ENCODE measurements around the gene TSPAN19. TPM values are rescaled to one million over a fixed set of nuclear protein-coding genes. Genes with fewer than 3 reads are reported as not detected.

TSPAN19 gene
- total and polyA plus RNA-seq, 2 of the 13 experiments (the other 11 are each of a cell fraction or from before 2014, with no cell fraction given): not detected

DNA sequence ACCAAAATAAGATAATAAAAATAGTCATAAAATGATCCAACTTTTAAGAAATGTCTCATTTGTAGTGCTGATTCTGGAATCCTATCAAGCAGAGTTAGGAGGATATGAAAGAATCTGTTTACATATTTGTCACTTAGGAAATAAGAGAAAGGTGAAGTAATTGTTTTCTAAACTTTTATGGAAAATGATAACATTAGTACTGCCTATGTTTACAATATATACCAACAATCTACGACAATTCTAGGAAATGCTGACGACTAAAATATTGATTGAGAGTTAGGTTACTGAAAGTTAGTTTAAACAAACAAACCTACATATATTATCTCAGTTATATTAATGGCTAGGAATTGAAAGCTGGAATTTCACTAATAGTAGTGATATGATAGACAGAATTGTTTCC is 18.0 kb downstream of the TSPAN19 start:
- TF ChIP-seq, protein P1, sequence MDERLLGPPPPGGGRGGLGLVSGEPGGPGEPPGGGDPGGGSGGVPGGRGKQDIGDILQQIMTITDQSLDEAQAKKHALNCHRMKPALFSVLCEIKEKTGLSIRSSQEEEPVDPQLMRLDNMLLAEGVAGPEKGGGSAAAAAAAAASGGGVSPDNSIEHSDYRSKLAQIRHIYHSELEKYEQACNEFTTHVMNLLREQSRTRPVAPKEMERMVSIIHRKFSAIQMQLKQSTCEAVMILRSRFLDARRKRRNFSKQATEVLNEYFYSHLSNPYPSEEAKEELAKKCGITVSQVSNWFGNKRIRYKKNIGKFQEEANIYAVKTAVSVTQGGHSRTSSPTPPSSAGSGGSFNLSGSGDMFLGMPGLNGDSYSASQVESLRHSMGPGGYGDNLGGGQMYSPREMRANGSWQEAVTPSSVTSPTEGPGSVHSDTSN (CRISPR knock-in tag; IDR thresholded peaks at IDR 0.05): no peak
- TF ChIP-seq, protein P2, sequence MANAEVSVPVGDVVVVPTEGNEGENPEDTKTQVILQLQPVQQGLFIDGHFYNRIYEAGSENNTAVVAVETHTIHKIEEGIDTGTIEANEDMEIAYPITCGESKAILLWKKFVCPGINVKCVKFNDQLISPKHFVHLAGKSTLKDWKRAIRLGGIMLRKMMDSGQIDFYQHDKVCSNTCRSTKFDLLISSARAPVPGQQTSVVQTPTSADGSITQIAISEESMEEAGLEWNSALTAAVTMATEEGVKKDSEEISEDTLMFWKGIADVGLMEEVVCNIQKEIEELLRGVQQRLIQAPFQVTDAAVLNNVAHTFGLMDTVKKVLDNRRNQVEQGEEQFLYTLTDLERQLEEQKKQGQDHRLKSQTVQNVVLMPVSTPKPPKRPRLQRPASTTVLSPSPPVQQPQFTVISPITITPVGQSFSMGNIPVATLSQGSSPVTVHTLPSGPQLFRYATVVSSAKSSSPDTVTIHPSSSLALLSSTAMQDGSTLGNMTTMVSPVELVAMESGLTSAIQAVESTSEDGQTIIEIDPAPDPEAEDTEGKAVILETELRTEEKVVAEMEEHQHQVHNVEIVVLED (CRISPR knock-in tag; IDR thresholded peaks at IDR 0.05; ENCODE audit: borderline replicate concordance): no peak
- TF ChIP-seq, protein P3, sequence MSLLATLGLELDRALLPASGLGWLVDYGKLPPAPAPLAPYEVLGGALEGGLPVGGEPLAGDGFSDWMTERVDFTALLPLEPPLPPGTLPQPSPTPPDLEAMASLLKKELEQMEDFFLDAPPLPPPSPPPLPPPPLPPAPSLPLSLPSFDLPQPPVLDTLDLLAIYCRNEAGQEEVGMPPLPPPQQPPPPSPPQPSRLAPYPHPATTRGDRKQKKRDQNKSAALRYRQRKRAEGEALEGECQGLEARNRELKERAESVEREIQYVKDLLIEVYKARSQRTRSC (CRISPR knock-in tag; IDR thresholded peaks at IDR 0.05; ENCODE audit: low read depth): no peak
- TF ChIP-seq FIP1L1 (IDR thresholded peaks at IDR 0.05; ENCODE audit: borderline replicate concordance, insufficient read depth, low read depth, low read length) (no peak), AGO2 (optimal IDR thresholded peaks at IDR 0.05; ENCODE audit: low read depth, low read length) (no peak), JDP2 (CRISPR knock-in tag; IDR thresholded peaks at IDR 0.05; ENCODE audit: borderline replicate concordance) (no peak), ZNF737 (CRISPR knock-in tag; IDR thresholded peaks at IDR 0.05; ENCODE audit: borderline replicate concordance) (no peak), KMT2B (CRISPR knock-in tag; IDR thresholded peaks at IDR 0.05) (no peak)
- TF ChIP-seq, protein P4, sequence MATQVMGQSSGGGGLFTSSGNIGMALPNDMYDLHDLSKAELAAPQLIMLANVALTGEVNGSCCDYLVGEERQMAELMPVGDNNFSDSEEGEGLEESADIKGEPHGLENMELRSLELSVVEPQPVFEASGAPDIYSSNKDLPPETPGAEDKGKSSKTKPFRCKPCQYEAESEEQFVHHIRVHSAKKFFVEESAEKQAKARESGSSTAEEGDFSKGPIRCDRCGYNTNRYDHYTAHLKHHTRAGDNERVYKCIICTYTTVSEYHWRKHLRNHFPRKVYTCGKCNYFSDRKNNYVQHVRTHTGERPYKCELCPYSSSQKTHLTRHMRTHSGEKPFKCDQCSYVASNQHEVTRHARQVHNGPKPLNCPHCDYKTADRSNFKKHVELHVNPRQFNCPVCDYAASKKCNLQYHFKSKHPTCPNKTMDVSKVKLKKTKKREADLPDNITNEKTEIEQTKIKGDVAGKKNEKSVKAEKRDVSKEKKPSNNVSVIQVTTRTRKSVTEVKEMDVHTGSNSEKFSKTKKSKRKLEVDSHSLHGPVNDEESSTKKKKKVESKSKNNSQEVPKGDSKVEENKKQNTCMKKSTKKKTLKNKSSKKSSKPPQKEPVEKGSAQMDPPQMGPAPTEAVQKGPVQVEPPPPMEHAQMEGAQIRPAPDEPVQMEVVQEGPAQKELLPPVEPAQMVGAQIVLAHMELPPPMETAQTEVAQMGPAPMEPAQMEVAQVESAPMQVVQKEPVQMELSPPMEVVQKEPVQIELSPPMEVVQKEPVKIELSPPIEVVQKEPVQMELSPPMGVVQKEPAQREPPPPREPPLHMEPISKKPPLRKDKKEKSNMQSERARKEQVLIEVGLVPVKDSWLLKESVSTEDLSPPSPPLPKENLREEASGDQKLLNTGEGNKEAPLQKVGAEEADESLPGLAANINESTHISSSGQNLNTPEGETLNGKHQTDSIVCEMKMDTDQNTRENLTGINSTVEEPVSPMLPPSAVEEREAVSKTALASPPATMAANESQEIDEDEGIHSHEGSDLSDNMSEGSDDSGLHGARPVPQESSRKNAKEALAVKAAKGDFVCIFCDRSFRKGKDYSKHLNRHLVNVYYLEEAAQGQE (IDR thresholded peaks at IDR 0.05; ENCODE audit: borderline replicate concordance in 1 of 2, low read depth in 1 of 2, low read length in 2 of 2): no peak
- TF ChIP-seq, protein P5, sequence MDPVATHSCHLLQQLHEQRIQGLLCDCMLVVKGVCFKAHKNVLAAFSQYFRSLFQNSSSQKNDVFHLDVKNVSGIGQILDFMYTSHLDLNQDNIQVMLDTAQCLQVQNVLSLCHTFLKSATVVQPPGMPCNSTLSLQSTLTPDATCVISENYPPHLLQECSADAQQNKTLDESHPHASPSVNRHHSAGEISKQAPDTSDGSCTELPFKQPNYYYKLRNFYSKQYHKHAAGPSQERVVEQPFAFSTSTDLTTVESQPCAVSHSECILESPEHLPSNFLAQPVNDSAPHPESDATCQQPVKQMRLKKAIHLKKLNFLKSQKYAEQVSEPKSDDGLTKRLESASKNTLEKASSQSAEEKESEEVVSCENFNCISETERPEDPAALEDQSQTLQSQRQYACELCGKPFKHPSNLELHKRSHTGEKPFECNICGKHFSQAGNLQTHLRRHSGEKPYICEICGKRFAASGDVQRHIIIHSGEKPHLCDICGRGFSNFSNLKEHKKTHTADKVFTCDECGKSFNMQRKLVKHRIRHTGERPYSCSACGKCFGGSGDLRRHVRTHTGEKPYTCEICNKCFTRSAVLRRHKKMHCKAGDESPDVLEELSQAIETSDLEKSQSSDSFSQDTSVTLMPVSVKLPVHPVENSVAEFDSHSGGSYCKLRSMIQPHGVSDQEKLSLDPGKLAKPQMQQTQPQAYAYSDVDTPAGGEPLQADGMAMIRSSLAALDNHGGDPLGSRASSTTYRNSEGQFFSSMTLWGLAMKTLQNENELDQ (CRISPR knock-in tag; IDR thresholded peaks at IDR 0.05; ENCODE audit: borderline replicate concordance): no peak
- no peak for ATAC-seq
- intact Hi-C loops (cut with micrococcal nuclease; ENCODE audit: unreplicated experiment) (no loop called here), in situ Hi-C loops (cut with HindIII; ENCODE audit: extremely low pct_ligation_motif_present, low pct_unique_long_range_greater_than_20kb) (no loop called here)
- Histone ChIP-seq H3K79me2 (ENCODE audit: insufficient read depth, low read length) (no peaks in the 10 kb centered on the region), H3K36me3 (replicated peaks in 1 of 2; ENCODE audit: control insufficient read depth in 1 of 2, insufficient read depth in 2 of 2, low read length in 2 of 2) (no peaks in the 10 kb centered on the region), H2AFZ (ENCODE audit: low read length) (no peak overlapping the region), H3K4me1 (ENCODE audit: insufficient read depth, low read length) (no peaks in the 10 kb centered on the region), H3K9me3 (ENCODE audit: low read length) (no peaks in the 10 kb centered on the region), H3K4me3 (replicated peaks in 1 of 3; ENCODE audit: insufficient read depth in 1 of 3, low read depth in 2 of 3, low read length in 3 of 3) (no peak overlapping the region), H3K27me3 (ENCODE audit: control insufficient read depth in 1 of 2, insufficient read depth in 2 of 2, low read length in 2 of 2) (no peaks in the 10 kb centered on the region), H3K9ac (ENCODE audit: insufficient read depth, low read depth, low read length) (no peak overlapping the region), H3K4me2 (ENCODE audit: low read depth, low read length) (no peak overlapping the region), H3K27ac (ENCODE audit: extremely low read length, insufficient read depth, low read length) (no peak overlapping the region), H4K20me1 (ENCODE audit: insufficient read depth, low read length) (no peaks in the 10 kb centered on the region)
- DNase-seq (ENCODE audit: low spot score): no peak
- ChIA-PET CTCF (ENCODE audit: low intra/inter-chr PET ratio, low total read pairs) (no interaction called here), POLR2A (no interaction called here)
- no peak for FAIRE-seq
- BruUV-seq (replicated peaks): no TSS peak
- WGBS (ENCODE audit: low lambda C conversion rate): 7% methylated on average over 2 of the region's 2 CpGs
